Activated CD4-positive, alpha-beta T cell treated with anti-CD3 and anti-CD28 coated beads, Interleukin-2, amount 10 ng/mL, durations not matched to agents 7 days and 5 days (primary cell): ENCODE results near the gene ADCY7. TPM values are rescaled to one million over a fixed set of nuclear protein-coding genes. Genes with fewer than 3 reads are reported as not detected.

ENCODE experiments used
- CTCF ChIA-PET: fragments of 350-600 bp; sonication (Branson Sonifier 250); formaldehyde crosslinking; loops from one replicate; lab custom pipeline; 2021; ENCODE audit warnings: antibody characterized with exemption; lab: Charles Lee
- POLR2A ChIA-PET: fragments of 350-600 bp; sonication (Branson Sonifier 250); formaldehyde crosslinking; loops from one replicate; lab custom pipeline; 2021; ENCODE audit warnings: antibody characterized with exemption; lab: Charles Lee
- DNase-seq: peaks from one replicate; pipeline ENCODE4 v3.0.0-alpha.2; 2020
- H3K27ac Mint-ChIP-seq: one replicate; pipeline ENCODE4 v1.8.0; 2021; ENCODE audit warnings: mild to moderate bottlenecking, moderate library complexity, mixed read lengths
- H3K27me3 Mint-ChIP-seq: one replicate; pipeline ENCODE4 v1.8.0; 2021; ENCODE audit warnings: mixed read lengths
- H3K36me3 Mint-ChIP-seq: one replicate; pipeline ENCODE4 v1.8.0; 2021; ENCODE audit warnings: low read depth, mixed read lengths
- H3K4me1 Mint-ChIP-seq: one replicate; pipeline ENCODE4 v1.8.0; 2021; ENCODE audit warnings: mixed read lengths
- H3K4me3 Mint-ChIP-seq: one replicate; pipeline ENCODE4 v1.8.0; 2021; ENCODE audit warnings: mild to moderate bottlenecking, moderate library complexity, mixed read lengths
- H3K9me3 Mint-ChIP-seq: one replicate; pipeline ENCODE4 v1.8.0; 2021; ENCODE audit warnings: mixed read lengths
- total RNA-seq, 2 experiments: library from RNA; stranded (reverse); gene quantifications; one replicate each; pipeline ENCODE4 v1.2.3, GENCODE V29; 2021

Gene ADCY7
- total RNA-seq, 2 experiments from 2014 or later: 197 to 255 TPM

GRCh38 chr16:50271148-50272041, 5.0 kb downstream of the ADCY7 start:
- no peak overlapping the region for H3K4me3 Mint-ChIP-seq
- no peak for DNase-seq
- H3K36me3 Mint-ChIP-seq: peaks cover 53% of the 10 kb centered on the region
- H3K27ac Mint-ChIP-seq: peak overlapping the region; percentile 97
- CTCF ChIA-PET: interaction anchor here (0.9 to 4.4 kb wide), 7 partner anchors 9 to 95 kb away, joined by 3 to 15 read pairs (median 4); no protein-coding TSS in a partner anchor
- POLR2A ChIA-PET: no interaction called here
- H3K4me1 Mint-ChIP-seq: peaks cover 84% of the 10 kb centered on the region
- H3K9me3 Mint-ChIP-seq: no peaks in the 10 kb centered on the region
- H3K27me3 Mint-ChIP-seq: no peaks in the 10 kb centered on the region

DNA sequence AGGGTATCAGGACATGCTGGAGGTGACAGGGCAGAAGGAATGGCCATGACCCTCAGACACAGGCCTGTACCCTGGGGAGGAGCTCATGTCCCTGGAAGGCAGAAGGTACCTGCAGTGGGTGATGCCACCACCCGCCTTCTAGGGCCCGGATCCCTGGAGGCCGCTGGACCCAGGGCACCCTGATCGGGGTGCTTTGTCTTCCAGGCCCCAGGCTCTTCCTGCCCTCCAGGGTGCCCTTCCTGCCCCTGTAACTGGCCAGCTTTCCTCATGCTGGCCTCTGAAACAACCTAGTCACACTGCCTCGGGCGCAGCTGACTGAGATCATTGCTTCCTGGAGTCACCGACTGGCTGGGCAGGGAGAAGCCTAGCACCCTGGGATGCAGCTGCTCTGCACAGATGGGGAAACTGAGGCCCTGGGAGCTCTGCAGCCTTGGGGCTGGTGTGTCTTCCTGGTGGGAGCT, 5.8 kb downstream of the ADCY7 start:
- CTCF ChIA-PET: interaction anchor here (0.9 to 4.4 kb wide), 5 partner anchors 10 to 94 kb away, joined by 3 to 15 read pairs (median 3); no protein-coding TSS in a partner anchor
- H3K27me3 Mint-ChIP-seq: no peaks in the 10 kb centered on the region
- peaks cover 90% of the 10 kb centered on the region for H3K4me1 Mint-ChIP-seq
- H3K4me3 Mint-ChIP-seq: no peak overlapping the region
- peak overlapping the region; percentile 97 for H3K27ac Mint-ChIP-seq
- no peak for DNase-seq
- POLR2A ChIA-PET: no interaction called here
- H3K9me3 Mint-ChIP-seq: no peaks in the 10 kb centered on the region
- H3K36me3 Mint-ChIP-seq: peaks cover 52% of the 10 kb centered on the region

DNA sequence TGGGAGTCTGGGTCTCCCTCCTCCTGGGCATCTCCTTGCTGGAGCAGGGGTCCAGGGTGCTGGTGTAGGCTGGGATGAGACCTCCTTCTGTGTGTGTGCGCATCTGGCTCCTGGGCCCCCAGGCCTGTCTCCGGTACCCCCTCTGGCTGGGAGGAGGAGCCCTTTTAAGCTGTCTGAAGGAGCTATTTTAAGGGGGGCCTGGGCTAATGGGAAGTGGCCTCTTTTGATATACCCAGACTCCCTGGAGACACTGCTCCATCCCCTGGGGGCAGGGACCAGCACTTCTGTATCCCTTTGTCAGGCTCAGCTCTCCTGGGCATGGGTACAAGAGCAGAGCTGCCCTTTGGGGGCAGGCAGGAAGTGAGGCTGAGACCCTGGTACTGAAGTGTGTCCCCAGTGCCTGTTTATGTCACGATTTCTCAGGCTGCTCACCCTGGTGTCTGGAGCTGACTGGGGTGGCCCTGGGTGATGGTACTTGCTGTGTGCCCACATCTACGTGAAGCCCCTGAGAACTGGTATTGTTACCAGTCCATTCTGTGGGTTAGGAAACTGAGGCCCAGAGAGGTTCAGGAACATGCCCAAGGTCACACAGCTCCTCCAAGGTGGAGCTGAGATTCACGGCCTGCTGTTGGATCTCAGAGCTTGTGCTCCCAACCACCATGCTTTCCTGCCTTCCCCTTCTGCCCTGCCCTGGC, 6.5 kb downstream of the ADCY7 start:
- H3K27ac Mint-ChIP-seq: peak overlapping the region; percentile 97
- H3K9me3 Mint-ChIP-seq: no peaks in the 10 kb centered on the region
- ChIA-PET CTCF (interaction anchor here (0.9 to 4.4 kb wide), 11 partner anchors 9 to 248 kb away, joined by 3 to 21 read pairs (median 5); partner anchors contain the start of gene CNEP1R1), POLR2A (no interaction called here)
- peaks cover 92% of the 10 kb centered on the region for H3K4me1 Mint-ChIP-seq
- no peaks in the 10 kb centered on the region for H3K27me3 Mint-ChIP-seq
- peaks cover 58% of the 10 kb centered on the region for H3K36me3 Mint-ChIP-seq
- peak overlapping the region; percentile 89 for H3K4me3 Mint-ChIP-seq
- DNase-seq: no peak

DNA sequence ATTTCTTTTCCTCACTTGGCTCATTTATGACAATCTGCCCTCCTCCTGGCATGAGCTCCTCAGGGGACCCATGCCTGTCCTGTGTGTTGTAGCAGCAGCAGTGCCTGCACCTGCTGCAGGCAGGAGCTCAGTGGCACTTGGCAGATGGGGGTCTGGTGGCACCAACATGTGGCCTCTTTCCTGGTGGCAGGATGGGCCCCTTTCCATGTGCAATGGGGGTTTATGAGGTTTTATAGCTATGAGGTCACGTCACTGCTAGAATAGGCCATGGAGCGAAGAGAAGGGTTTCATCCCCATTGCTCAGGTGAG, 7.0 kb downstream of the ADCY7 start:
- ChIA-PET CTCF (interaction anchor here (1.0 to 4.4 kb wide), 12 partner anchors 9 to 248 kb away, joined by 3 to 21 read pairs (median 4); partner anchors contain the start of genes BRD7 and CNEP1R1), POLR2A (interaction anchor here (0.9 kb wide), 1 partner anchor 65 kb away, joined by 3 read pairs; no protein-coding TSS in a partner anchor)
- Mint-ChIP-seq H3K36me3 (peaks cover 62% of the 10 kb centered on the region), H3K27me3 (no peaks in the 10 kb centered on the region), H3K9me3 (no peaks in the 10 kb centered on the region), H3K27ac (peak overlapping the region; percentile 97), H3K4me3 (peak overlapping the region; percentile 89), H3K4me1 (peaks cover 96% of the 10 kb centered on the region)
- DNase-seq: no peak

DNA sequence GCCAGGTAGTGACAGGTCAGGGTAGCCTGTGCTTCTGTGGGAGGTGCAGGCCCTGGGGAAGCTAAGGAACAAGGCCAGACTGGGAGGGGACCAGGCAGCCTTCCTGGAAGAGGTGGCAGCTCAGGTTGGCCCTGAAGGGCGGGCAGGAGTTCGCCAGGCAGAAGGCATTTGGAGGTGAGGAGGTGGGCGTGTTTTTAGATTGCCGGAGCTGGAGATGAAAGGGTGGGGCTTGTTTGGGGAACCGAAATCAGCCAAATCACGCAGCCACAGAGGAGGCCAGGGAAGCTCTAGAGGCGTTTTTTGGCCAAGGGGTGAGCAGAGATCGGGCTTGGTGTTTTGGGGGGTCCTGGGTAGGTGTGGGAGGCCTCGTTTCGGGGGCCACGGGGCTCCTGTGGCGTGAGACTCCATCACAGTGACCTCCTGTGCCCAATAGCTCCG, 7.6 kb downstream of the ADCY7 start:
- H3K27me3 Mint-ChIP-seq: no peaks in the 10 kb centered on the region
- peak; percentile 62 for DNase-seq
- peak overlapping the region; percentile 97 for H3K27ac Mint-ChIP-seq
- ChIA-PET POLR2A (interaction anchor here (0.9 to 1.0 kb wide), 2 partner anchors 11 to 64 kb away, joined by 3 read pairs; no protein-coding TSS in a partner anchor), CTCF (interaction anchor here (1.0 to 4.4 kb wide), 15 partner anchors 8 to 249 kb away, joined by 3 to 21 read pairs (median 4); partner anchors contain the start of genes BRD7 and CNEP1R1)
- H3K4me1 Mint-ChIP-seq: peaks cover 97% of the 10 kb centered on the region
- peaks cover 59% of the 10 kb centered on the region for H3K36me3 Mint-ChIP-seq
- H3K9me3 Mint-ChIP-seq: no peaks in the 10 kb centered on the region
- peak overlapping the region; percentile 89 for H3K4me3 Mint-ChIP-seq

DNA sequence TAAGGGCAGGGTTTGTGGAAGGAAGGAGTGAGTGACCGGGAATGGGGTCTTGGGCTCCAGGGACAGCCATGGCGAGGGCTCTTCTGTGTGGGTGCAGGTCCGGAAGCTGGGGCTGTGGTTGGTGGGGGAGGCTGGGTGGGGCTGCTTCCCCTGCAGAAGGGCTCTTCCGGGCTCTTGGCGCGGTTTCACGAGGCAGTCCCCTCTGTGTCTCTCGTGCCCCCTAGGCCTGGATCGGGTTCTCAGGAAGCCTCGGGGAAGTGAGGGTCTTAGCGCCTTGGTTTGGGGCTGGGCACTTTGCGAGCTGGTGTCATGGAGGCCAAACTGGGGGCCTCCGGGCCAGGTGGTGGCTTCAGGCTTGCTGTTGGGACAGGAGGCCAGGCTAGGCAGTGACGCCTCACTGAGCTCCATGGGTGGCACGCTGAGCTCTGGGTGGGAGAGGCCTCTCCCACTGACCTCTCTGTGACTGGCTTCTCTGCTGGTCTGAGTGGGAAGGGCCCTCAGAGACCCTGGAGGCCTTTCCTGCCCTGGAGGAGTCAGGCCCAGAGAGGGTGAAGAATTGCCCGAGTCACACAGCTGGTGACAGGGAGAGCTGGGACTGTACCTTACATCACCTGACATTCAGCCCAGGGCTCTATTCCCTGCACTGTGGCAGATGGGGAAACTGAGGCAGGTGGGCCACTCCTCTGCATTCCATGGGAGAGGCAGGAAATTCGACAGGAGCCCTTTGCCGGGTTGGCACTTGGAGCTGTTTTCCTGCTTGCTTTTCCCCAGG, 8.2 kb downstream of the ADCY7 start:
- no peaks in the 10 kb centered on the region for H3K9me3 Mint-ChIP-seq
- H3K4me1 Mint-ChIP-seq: peaks cover 97% of the 10 kb centered on the region

GRCh38 chr16:50275098-50275415, 8.7 kb downstream of the ADCY7 start:
- Mint-ChIP-seq H3K9me3 (no peaks in the 10 kb centered on the region), H3K36me3 (peaks cover 62% of the 10 kb centered on the region), H3K27ac (peak overlapping the region; percentile 97), H3K4me3 (peak overlapping the region; percentile 89), H3K27me3 (no peaks in the 10 kb centered on the region), H3K4me1 (peaks cover 97% of the 10 kb centered on the region)
- no peak for DNase-seq
- ChIA-PET CTCF (interaction anchor here (0.7 to 4.4 kb wide), 17 partner anchors 11 to 391 kb away, joined by 3 to 21 read pairs (median 4); partner anchors contain the start of gene CNEP1R1), POLR2A (interaction anchor here (1.0 kb wide), 2 partner anchors 10 to 65 kb away, joined by 3 read pairs; no protein-coding TSS in a partner anchor)

More for the DNA sequence above, 8.2 kb downstream of the ADCY7 start:
- peak overlapping the region; percentile 97 for H3K27ac Mint-ChIP-seq
- no peaks in the 10 kb centered on the region for H3K27me3 Mint-ChIP-seq
- POLR2A ChIA-PET: interaction anchor here (0.9 to 1.0 kb wide), 2 partner anchors 10 to 64 kb away, joined by 3 read pairs; no protein-coding TSS in a partner anchor
- CTCF ChIA-PET: interaction anchor here (0.8 to 4.4 kb wide), 20 partner anchors 7 to 391 kb away, joined by 3 to 21 read pairs (median 4); partner anchors contain the start of genes BRD7 and CNEP1R1
- peak; percentile 62 for DNase-seq
- peaks cover 61% of the 10 kb centered on the region for H3K36me3 Mint-ChIP-seq
- H3K4me3 Mint-ChIP-seq: peak overlapping the region; percentile 89

DNA sequence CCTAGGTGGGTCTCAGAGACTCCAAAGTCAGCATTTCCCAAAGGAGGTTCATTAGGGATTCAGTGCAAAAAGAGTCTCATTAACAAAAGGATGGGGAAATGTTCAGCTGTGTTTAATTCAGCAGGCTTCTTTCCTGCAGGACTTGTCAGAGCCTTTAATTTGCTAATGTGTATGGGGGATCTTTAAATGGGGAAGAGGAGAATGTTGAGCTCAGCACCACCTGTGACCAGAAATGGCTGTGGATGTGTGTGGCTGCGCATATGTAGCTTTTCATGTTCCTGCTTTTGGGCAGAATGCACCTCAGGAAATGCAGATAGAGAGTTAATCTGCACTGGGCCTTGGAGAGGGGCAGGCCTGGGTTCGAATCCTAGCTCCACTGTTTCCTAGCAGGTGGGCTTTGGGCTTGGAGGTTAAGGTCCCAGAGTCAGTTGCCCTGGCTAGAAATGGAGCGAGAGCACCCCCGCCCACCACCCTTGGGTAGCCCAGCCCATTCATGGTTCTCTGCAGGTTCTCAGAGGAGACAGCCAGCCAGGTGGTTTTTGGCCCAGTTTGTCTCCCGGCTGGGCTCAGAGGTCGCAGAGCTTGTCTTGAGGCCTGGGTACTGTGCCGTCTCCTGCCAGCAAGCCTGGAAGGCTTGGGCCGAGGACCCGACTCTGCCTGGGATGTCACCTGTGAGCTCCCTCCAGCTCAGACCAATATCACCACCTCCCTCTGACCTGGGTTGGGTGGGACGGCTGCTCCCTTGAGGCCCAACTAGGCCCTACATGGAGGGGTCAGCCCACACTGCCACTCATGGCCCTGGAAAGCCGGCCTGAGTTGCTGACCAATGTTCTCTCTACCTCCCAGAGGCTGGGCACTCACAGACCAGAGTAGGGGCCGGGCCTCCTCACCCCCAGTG, 9.3 kb downstream of the ADCY7 start:
- no peak for DNase-seq
- CTCF ChIA-PET: interaction anchor here (0.7 to 4.4 kb wide), 16 partner anchors 10 to 390 kb away, joined by 3 to 21 read pairs (median 4); partner anchors contain the start of gene CNEP1R1
- peaks cover 97% of the 10 kb centered on the region for H3K4me1 Mint-ChIP-seq
- H3K27ac Mint-ChIP-seq: peak overlapping the region; percentile 97
- peaks cover 68% of the 10 kb centered on the region for H3K36me3 Mint-ChIP-seq
- no peaks in the 10 kb centered on the region for H3K9me3 Mint-ChIP-seq
- POLR2A ChIA-PET: interaction anchor here (1.0 kb wide), 1 partner anchor 65 kb away, joined by 3 read pairs; no protein-coding TSS in a partner anchor
- H3K27me3 Mint-ChIP-seq: no peaks in the 10 kb centered on the region
- H3K4me3 Mint-ChIP-seq: peak overlapping the region; percentile 89

DNA sequence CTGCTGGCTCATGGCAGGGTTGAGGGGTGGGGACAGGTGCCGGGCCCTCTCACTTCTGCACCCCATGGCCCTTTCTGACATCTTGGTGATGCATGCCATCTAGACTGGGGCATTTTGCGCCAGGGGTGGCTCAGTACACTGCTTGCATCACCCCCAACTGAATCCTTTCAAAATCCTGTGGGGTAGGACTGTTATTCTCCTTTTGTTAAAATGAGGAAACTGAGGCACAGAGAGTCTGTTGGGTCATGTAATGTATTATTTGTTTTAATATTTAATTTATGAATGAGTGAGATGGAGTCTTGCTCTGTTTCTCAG, 9.9 kb downstream of the ADCY7 start:
- H3K27me3 Mint-ChIP-seq: no peaks in the 10 kb centered on the region
- POLR2A ChIA-PET: no interaction called here
- H3K4me3 Mint-ChIP-seq: no peak overlapping the region
- no peaks in the 10 kb centered on the region for H3K9me3 Mint-ChIP-seq
- H3K36me3 Mint-ChIP-seq: peaks cover 63% of the 10 kb centered on the region
- no peak for DNase-seq
- H3K4me1 Mint-ChIP-seq: peaks cover 97% of the 10 kb centered on the region
- peak overlapping the region; percentile 97 for H3K27ac Mint-ChIP-seq
- CTCF ChIA-PET: interaction anchor here (0.9 to 3.2 kb wide), 4 partner anchors 12 to 66 kb away, joined by 3 to 9 read pairs (median 6); no protein-coding TSS in a partner anchor

- H3K36me3 Mint-ChIP-seq: peaks cover 60% of the 10 kb centered on the region
- H3K27ac Mint-ChIP-seq: peak overlapping the region; percentile 81
- H3K27me3 Mint-ChIP-seq: no peaks in the 10 kb centered on the region
- CTCF ChIA-PET: interaction anchor here (0.7 to 1.2 kb wide), 3 partner anchors 11 to 252 kb away, joined by 4 to 6 read pairs (median 5); partner anchors contain the start of gene CNEP1R1
- peak overlapping the region; percentile 60 for H3K4me3 Mint-ChIP-seq
- POLR2A ChIA-PET: interaction anchor here (0.6 kb wide), 1 partner anchor 67 kb away, joined by 3 read pairs; no protein-coding TSS in a partner anchor
- no peaks in the 10 kb centered on the region for H3K9me3 Mint-ChIP-seq
- DNase-seq: no peak
- peaks cover 97% of the 10 kb centered on the region for H3K4me1 Mint-ChIP-seq
These were observed 10.6 kb downstream of the ADCY7 start for GRCh38 chr16:50276801-50277555.
